HG02623 (cell line): Measurements from ENCODE around the gene KRT23.
"Not testable (repeated sequence)": the region's sequence is repeated elsewhere in the genome, so short reads cannot be mapped to it uniquely, and the experiment has no call there.

ENCODE experiments used
- ATAC-seq: cut with Tn5 transposase; IDR thresholded peaks from one replicate; pipeline ENCODE4 v1.9.1; 2021; ENCODE audit warnings: moderate library complexity; ENCODE audit not compliant: unreplicated experiment

The KRT23 gene

DNA sequence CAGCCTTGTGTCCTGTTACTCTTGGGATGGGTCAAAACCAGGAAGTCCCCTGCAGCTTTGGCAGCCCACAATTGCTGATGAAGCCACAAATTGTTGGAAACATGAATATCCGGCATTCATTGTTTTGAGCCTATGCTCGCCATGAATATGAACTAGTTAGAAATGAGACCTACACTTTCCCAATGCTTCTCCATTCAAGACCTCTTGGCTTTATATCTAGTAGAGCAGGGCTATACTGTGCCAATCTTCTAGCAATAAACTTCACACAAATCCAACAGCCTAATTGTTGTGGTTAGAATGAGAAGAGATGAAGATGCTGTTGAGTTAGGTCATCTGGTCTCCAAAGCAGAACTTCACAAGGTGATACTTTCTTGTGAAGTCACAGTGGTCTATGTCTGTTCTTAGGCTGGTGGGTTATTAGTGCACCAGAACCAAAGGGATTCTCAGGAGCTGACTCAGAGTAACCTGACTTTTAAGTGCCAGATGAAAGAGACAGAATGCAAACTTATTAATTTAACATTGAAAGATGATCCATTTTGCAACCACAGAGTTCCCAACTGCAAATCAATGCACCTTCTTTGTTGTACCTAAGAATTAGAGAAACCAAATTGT, 13.7 kb upstream of the KRT23 start:
- no peak for ATAC-seq

DNA sequence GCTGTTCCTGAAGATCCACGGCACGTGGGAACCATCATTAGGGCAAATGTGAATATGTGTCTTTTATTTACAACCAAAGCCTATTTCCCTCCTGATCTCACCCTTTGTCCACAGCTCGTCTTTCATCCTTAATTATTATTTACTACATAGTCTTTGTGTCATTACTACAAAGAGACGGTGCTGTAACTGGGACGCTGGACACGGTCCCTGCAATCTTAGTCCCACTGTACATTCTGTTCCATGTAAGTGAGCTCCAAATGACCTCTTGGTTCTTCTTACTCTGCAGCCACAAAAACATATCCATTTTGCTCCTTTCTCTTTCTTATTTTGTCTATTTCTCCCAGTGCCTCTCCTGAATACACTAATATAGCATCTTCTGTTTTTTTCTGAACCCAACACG, 12.7 kb upstream of the KRT23 start:
- no peak for ATAC-seq

DNA sequence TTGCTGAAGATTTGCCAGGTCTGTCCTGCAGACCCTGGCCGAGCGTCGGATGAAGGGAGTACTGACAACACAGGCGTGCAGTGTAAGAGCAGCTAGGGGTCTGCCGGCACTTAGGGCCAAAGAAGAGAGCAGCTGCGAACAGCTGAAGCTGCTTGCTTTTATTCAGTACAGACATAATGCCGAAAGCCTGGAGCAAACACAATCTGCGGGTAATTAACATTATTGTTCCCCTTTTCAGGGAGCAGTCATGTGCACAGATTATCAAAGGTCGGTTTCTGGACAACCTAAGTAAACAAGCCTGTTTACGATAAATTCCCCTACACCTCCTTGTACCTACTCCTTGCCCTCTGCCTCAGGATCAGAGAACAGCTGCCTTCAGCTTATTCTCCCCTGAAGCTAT, 12.0 kb upstream of the KRT23 start:
- no peak for ATAC-seq

DNA sequence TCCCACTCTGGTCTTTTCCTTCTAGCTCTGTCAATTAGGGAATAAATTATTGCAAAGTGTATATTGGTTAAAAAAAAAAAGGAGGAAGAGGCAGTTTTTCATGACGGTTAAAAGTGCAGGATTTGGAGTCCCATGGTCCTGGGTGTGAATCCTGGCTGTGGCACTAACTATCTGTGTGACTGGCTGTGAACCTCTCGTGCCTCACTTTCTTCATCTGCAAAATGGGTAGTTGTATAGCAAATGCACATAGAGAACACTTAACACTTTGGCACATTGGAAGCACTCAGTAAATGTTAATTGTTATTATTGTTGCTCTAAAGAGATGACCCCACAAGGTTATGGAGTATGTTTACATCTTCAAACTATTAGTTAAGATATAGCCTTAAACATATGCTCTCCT, 10.5 kb upstream of the KRT23 start:
- no peak for ATAC-seq

DNA sequence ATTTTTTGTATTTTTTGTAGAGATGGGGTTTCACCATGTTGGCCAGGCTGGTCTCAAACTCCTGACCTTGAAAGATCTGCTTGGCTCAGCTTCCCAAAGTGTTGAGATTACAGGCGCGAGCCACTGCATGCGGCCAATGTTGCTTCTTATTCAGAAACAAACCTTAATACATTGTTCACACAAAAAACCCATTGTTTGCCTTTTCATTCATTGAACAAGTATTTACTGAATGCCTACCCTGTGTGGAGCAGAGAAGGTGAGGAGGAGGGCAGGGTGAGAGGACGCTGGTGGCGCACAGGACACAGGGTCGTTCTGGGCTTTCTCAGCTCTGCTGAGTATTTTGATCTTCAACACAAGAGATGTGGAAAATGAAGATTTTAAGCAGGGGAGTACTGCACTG, 8.0 kb upstream of the KRT23 start:
- no peak for ATAC-seq

DNA sequence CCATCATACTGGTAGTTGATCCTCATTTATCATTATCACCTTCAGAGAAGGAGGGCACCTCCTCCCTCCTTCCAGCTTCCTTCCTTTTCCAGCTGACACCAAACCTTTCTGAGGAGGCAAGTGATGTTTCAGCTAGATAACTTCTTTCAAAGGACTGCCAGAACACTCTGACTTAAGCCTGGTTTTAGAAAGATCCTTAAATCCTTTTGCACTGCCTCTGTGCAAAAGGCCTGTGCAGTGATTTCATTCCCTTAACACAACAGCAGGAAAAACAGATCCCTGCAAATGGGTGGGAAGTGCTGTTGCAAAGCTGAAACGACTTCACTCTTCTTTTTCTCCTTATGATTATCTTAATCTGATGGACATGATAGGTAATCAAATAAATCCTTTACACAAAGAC, 7.1 kb upstream of the KRT23 start:
- no peak for ATAC-seq

DNA sequence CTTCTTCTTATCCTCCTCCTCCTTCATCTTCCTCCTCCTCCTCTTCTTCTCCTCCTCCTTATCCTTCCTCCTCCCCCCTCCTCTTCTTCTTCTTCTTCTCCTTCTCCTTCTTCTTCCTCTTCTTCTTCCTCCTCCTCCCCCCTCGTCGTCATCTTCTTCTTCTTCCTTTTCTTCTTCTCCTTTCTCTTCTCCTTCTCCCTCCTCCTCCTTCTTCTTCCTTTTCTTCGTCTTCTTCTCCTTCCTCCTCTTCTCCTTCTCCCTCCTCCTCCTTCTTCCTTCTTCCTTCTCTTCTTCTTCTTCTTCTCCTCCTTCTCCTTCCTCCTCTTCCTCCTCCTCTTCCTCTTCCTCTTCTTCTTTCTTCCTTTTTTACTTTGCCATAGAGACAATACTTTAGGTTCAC, 5.1 kb upstream of the KRT23 start:
- no peak for ATAC-seq

DNA sequence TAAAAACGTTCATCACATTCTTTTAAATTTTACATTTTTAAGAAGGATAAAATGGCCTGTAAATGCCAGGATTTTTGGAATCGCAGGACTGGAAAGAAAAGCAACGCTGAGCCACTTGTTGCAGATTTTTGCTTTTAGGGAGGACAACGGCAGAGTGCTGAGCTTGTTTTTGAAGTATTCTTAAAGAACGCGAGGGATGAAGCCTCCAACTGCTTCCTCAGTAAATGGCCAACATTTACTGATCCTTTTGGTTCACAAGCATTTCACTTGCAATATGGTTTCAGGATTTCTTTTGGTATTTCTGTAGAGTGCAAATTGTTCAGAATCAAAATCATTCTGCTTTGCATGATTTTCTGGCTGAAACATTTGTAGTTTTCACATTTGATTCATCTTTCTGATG, 2.8 kb upstream of the KRT23 start:
- no peak for ATAC-seq

DNA sequence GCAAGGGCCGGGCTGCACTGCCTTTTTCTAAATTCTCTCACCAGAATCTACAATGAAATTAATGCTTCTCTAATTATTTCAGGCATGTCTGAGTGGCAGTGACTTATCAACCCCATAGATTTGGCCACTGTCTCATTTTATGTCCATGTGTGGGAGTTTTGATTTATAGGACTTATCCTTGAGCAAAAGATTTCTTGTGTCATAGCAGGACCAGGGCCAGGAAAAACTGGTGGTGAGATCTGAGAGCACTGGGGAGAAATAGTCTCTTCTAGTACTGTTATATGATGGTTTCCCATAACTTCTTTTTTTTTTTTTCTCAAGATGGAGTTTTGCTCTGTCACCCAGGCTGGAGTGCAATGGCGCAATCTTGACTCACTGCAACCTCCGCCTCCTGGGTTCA, 1.5 kb upstream of the KRT23 start:
- ATAC-seq = no peak

DNA sequence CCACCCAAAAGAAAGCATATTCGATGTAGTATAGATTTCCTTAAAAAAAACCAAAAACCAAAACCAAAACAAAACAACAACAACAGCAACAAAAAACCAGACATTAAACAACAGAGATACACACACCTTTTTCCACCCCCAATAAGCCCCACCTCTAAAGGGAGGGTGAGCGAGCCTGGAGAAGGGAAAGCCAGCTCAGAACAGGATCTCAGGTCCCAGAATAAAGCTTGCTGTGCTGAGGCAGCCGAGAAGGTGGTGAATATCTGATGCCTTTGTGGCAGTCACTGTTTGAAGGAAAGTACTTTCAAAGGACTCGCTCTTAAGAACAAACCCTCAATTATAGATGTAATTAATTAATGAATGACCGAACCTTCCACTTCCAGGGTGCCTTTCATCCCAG, 470 bp downstream of the KRT23 start:
- ATAC-seq = no peak

DNA sequence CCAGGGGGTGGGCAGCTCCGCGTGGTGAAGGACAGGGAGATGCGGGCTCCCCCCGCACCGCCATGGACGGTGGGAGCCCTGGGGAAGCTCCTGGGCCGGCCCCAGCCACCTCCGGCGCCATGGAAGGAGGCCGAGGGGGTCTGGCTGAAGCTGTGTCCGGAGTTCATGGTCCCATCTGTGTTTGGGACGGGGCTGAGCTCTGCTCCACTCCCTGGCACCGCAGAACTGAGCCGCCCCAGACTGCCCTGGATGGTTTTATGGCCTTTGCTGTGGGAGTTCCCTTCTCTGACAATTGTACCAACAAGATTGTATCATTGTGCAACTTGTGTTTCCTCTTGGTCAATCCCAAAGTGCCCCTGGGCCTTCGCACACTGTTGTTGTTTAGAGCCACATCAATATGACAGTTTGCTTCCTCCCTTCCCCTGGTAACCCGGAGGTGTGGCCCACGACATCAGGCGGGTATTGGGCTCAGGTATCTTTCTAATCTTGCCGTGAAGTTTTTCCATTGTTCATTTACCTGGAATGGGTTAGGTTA, 942 bp downstream of the KRT23 start:
- no peak for ATAC-seq

DNA sequence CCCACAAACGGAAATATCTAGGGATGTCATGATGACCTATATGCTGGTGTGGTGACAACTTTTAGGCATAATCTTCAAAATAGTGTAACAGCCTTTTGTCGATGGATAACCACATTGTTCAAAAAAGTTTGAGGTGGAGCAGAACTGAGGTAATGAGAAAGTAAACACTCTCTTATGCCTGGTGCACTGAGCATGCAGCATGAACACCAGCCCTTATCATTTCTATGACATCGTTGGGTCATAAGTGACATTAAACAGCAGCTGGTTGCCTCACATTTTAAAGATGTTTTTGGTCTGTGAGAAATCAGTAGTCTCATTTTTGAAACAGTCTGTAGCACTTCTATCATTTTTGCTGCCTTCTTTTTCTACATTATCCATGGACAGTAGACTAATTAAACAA, 1.8 kb downstream of the KRT23 start:
- ATAC-seq = no peak

DNA sequence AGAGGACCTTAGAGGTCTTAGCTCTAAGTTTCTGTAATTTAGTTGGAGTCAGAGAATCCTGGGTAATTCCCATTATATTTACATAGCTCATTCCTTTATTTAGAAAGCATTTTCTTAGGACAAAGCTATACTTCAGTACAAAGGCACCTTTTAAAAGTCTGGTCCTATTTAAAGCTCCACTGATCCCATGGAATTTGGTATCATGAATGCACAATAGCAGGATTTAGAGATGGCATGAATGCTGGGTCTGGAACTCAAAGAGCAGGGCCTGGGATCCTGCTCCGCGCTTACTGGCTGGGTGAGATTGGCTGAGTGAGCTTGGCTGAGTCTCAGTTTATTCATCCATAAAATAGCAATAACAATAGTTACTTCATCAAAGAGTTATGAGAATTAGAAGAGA, 4.8 kb downstream of the KRT23 start:
- no peak for ATAC-seq

DNA sequence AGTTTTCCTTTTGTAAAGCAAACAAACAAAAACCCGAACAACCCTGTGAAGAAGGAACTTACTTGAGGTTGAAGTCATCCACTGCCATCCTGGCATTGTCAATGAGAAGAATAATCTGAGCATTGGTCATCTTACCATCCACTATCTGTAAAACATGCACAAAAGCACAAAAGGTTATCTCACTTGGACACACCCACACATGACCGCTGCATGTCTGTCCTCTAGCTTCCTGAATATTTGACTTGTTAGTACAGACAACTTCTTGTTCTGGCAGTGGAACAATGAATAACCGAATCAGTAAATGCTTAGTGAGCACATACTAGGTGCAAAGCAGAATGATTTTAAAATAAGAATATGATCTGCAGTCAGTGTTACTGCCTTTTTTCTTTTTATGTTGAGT, 6.1 kb downstream of the KRT23 start:
- no peak for ATAC-seq

DNA sequence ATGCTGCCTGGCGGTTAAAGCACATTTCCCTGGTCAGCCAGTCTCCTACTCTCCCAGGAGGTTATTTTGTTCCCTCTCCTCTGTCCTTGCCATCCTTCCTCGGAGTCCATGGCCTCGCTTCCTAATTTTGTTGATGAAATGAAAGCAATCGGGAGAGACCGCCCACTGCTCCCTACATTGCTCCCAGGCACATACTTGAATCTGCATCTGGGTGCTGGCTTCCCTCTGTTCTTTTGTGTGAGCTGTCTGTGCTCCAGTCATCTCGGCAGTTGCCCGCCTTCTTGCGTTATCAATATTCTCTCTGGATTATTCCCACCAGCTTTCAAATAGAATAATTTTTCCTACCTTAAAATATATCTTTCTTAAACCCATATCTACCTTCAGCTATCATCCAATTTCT, 11.1 kb downstream of the KRT23 start:
- no peak for ATAC-seq

DNA sequence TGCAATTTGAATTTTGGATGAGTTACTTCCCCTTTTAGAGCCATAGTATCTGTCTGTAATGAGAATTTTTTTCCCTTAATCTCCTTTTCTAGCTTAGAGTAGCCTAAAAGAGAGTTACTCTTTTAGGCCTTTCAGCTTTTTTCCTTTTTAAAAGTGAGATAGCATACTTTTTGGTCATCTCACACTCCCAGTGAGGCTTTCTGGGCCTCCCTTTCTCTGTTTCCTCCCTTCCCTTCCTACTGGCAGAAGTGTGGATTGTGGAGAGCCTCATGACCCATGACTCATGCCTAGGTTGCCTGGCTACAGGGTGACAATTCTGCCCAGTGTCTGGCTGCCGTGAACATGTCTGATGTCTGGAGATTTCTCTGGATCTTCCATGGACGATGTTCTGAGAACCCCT, 15.2 kb downstream of the KRT23 start:
- ATAC-seq = no peak

DNA sequence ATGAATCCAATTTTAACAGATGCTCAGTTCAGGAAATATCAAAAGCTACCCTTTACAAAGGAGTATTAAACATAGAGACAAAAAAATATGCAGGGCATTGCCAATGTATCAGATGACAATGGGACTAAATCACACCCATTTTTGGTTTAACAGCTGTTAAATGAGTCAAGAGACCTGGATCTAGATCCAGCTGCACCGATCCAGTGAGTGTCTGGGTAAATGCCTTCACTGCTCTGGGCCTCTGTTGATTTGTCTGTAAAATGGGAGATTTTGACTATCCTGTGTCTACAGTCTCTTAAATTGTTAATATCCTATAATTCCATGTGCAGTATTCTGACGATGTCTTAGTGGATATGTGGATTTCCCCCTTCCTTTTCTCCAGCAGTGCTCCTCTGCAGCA, 16.4 kb downstream of the KRT23 start:
- ATAC-seq = no peak

DNA sequence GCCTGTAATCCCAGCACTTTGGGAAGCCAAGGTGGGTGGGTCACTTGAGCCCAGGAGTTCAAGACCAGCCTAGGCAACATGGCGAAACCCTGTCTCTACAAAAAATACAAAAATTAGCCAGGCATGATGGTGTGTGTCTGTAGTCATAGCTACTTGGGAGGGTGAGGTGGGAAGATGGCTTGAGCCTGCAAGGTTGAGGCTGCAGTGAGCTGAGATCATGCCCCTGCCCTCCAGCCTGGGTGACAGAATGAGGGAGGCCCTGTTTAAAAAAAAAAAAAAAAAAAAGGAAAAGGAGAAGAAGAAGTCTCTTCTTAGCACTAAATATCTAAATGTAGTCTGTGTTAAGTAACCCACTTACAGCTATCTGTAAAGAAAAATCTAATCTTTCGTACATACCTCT, 20.3 kb downstream of the KRT23 start:
- ATAC-seq = not testable (repeated sequence)

DNA sequence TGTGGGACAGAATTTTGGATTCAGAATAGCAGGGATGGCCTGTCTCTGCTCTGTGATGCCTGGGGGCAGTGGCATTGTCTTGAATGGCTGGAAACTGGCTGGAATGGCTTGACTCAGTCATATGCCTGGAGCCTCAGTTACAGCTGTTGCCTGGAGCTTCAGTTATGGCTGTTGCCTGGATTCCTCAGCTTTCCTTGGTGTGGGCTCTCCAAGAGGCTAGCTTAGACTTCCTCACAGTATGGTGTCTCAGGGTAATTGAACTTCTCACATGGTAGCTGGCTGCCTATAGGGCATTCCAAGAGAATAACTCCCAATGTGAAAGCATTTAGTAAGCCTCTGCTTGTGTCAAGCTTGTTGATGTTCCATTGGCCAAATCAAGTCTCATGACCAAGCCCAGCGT, 21.1 kb downstream of the KRT23 start:
- ATAC-seq = no peak

DNA sequence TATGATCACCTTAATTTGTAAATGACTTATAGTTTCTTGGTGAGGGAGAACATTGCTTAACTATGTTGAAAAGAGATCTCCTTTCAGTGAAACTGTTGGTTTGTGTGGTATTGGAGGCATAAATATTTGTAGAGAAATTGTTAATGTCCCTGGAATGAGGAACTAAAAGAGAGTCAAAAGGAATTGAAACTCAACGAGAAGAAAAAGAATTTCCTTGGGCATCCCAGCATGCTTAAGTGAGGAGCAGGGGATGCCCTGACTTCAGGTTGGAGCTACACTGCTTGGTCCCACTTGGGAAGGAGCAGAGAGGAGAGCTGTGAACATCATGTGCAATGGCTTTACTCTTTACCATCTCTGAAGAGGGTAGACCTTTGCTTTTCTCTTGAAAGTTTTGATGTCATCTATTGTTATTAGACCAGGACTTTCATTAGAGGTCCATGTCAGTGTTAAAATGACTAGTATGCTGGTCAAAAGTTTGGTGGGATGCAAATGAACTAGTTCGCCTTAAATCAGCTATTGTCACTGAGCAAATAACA, 21.7 kb downstream of the KRT23 start:
- ATAC-seq = no peak

DNA sequence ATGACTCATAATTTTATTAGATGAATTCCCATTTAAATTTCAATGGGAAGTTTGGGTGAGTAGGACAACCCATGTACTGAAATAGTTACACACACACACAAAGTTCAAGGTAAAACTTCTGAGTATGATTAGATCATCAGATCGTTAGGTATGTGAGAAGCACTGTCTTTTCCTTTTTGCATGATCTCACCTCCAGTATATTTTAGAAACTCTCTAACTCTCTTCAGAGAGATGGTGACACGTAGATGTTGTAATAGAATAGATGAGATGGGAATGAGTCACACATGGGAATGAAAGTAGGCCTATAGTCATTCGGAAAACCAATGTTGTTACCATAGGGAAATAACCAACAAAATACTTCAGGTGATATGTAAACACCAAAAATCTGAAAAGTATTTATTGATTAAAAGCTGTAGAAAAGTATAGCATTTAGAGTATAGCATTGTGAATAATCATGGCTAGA, 22.2 kb downstream of the KRT23 start:
- ATAC-seq = no peak

DNA sequence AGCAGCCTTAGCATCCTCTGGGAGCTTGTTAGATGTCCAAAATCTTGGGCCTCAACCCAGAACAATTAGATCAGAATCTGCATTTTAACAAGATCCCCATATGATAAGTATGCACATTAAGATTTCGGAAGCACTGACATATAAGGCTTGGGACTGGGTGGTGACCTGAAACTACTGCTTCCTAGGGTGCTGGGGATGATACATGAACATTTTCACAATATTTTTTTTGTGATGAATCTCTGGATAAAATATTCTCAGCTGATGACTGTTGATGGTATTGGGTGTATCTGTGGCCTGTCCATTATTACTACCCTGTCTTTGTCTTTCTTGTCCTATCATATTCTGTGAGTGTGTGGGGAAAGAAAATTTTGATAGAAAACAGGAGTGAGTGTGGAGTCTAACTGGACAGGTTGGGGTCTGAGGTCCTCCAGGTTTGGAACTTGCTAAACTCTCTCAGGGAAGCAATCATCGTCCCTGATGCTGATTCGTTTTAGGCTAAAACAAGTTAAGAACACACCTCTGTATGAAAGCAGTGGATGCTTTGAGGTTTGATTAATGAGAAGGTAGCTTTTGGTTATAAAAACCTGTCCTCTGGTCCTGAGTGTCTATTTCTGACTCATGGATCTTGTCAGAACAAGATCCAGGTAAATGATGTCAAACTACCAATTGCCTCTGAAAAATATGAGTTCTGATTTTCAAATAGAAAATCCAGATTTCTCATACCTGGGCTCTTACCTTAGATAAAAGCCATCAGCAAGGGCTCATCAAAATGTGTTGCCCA, 23.2 kb downstream of the KRT23 start:
- no peak for ATAC-seq
